HEK293 (cell line): Measurements from ENCODE around the gene ACVRL1.

Source experiments
- ELK4 ChIP-seq: IDR thresholded peaks from 2 replicates; pipeline ENCODE4 v1.6.1; 2011; ENCODE audit warnings: mild to moderate bottlenecking, low read depth, low read length, borderline replicate concordance
- IKZF3 ChIP-seq: fragments of 450-650 bp; IDR thresholded peaks from 2 replicates; pipeline ENCODE4 v1.5.0; 2018; ENCODE audit warnings: missing biosample characterization, mild to moderate bottlenecking, missing genetic modification characterization, moderate library complexity
- KLF10 ChIP-seq: fragments of 450-650 bp; IDR thresholded peaks from 2 replicates; pipeline ENCODE4 v1.5.1; 2018; ENCODE audit warnings: missing biosample characterization, mild to moderate bottlenecking, missing genetic modification characterization
- MZF1 ChIP-seq: fragments of 450-650 bp; formaldehyde crosslinking; IDR thresholded peaks from 2 replicates; pipeline ENCODE4 v1.5.1; 2017; ENCODE audit warnings: missing biosample characterization, missing genetic modification characterization, borderline replicate concordance
- PRDM4 ChIP-seq: fragments of 450-650 bp; formaldehyde crosslinking; IDR thresholded peaks from 2 replicates; pipeline ENCODE4 v1.5.1; 2017; ENCODE audit warnings: missing biosample characterization, missing genetic modification characterization
- REST ChIP-seq: fragments of 450-650 bp; formaldehyde crosslinking; IDR thresholded peaks from 2 replicates; pipeline ENCODE4 v1.5.1; 2016; ENCODE audit warnings: missing biosample characterization, missing genetic modification characterization
- SCRT2 ChIP-seq: fragments of 450-650 bp; formaldehyde crosslinking; IDR thresholded peaks from 2 replicates; pipeline ENCODE4 v1.5.1; 2016; ENCODE audit warnings: missing biosample characterization, missing genetic modification characterization
- ZBTB1 ChIP-seq: fragments of 450-650 bp; formaldehyde crosslinking; IDR thresholded peaks from 2 replicates; pipeline ENCODE4 v1.5.1; 2016; ENCODE audit warnings: missing biosample characterization, missing genetic modification characterization
- ZBTB10 ChIP-seq: fragments of 450-650 bp; formaldehyde crosslinking; IDR thresholded peaks from 2 replicates; pipeline ENCODE4 v1.5.1; 2016; ENCODE audit warnings: missing biosample characterization, missing genetic modification characterization
- ZBTB49 ChIP-seq: fragments of 450-650 bp; formaldehyde crosslinking; IDR thresholded peaks from 2 replicates; pipeline ENCODE4 v1.5.1; 2016; ENCODE audit warnings: missing biosample characterization, missing genetic modification characterization, low read depth
- ZBTB6 ChIP-seq: fragments of 450-650 bp; formaldehyde crosslinking; IDR thresholded peaks from 2 replicates; pipeline ENCODE4 v1.5.1; 2017; ENCODE audit warnings: missing biosample characterization, missing genetic modification characterization
- ZEB2 ChIP-seq: fragments of 450-650 bp; formaldehyde crosslinking; IDR thresholded peaks from 2 replicates; pipeline ENCODE4 v1.5.1; 2016; ENCODE audit warnings: missing biosample characterization, missing genetic modification characterization
- ZNF157 ChIP-seq: fragments of 450-650 bp; formaldehyde crosslinking; IDR thresholded peaks from 2 replicates; pipeline ENCODE4 v1.5.1; 2016; ENCODE audit warnings: missing biosample characterization, missing genetic modification characterization
- ZNF184 ChIP-seq: fragments of 450-650 bp; IDR thresholded peaks from 2 replicates; pipeline ENCODE4 v1.5.1; 2018; ENCODE audit warnings: missing biosample characterization, mild to moderate bottlenecking, missing genetic modification characterization
- ZNF274 ChIP-seq, 2 experiments: fragments of 200-500 bp in 1 of 2; fragments of 450-650 bp in 1 of 2; sonication (Bioruptor generic) in 1 of 2; formaldehyde crosslinking in 1 of 2; IDR thresholded peaks; 2 replicates each; pipeline versions ENCODE4 v1.5.1 to v1.6.1; 2014 to 2016; ENCODE audit warnings: borderline replicate concordance in 1 of 2, inconsistent platforms in 1 of 2, low read length in 1 of 2, missing biosample characterization in 1 of 2, missing genetic modification characterization in 1 of 2
- ZNF350 ChIP-seq: fragments of 450-650 bp; formaldehyde crosslinking; IDR thresholded peaks from 2 replicates; pipeline ENCODE4 v1.5.0; 2017; ENCODE audit warnings: missing biosample characterization, mild to moderate bottlenecking, missing genetic modification characterization
- ZNF362 ChIP-seq: fragments of 450-650 bp; formaldehyde crosslinking; IDR thresholded peaks from 2 replicates; pipeline ENCODE4 v1.5.1; 2016; ENCODE audit warnings: missing biosample characterization, missing genetic modification characterization
- ZNF366 ChIP-seq: fragments of 450-650 bp; formaldehyde crosslinking; conservative IDR thresholded peaks from 2 replicates; pipeline ENCODE4 v1.5.1; 2016; ENCODE audit warnings: missing biosample characterization, missing genetic modification characterization
- ZNF416 ChIP-seq: fragments of 450-650 bp; formaldehyde crosslinking; IDR thresholded peaks from 2 replicates; pipeline ENCODE4 v1.5.1; 2016; ENCODE audit warnings: missing biosample characterization, missing genetic modification characterization
- ZNF626 ChIP-seq: fragments of 450-650 bp; sonication (Bioruptor Pico); formaldehyde crosslinking; IDR thresholded peaks from 2 replicates; pipeline ENCODE4 v1.5.1; 2018; ENCODE audit warnings: missing biosample characterization, missing genetic modification characterization, inconsistent platforms
- ZSCAN23 ChIP-seq: fragments of 450-650 bp; formaldehyde crosslinking; IDR thresholded peaks from 2 replicates; pipeline ENCODE4 v1.5.1; 2016; ENCODE audit warnings: missing biosample characterization, missing genetic modification characterization

ACVRL1 gene

GRCh38 chr12:51951843-51952722 is 44.8 kb downstream of the ACVRL1 start (continued):
- TF ChIP-seq ZNF350 (tag by site-specific recombination) (no peak), ZNF366 (peak; percentile 57), ZBTB49 (no peak), ELK4 (no peak), ZEB2 (tag by site-specific recombination) (no peak), ZNF157 (tag by site-specific recombination) (no peak), ZNF626 (tag by site-specific recombination) (no peak), KLF10 (no peak), ZBTB1 (tag by site-specific recombination) (no peak), ZNF274 (IDR thresholded peaks at IDR 0.05; ENCODE audit: low read length) (no peak), ZNF274 (tag by site-specific recombination; IDR thresholded peaks at IDR 0.05; ENCODE audit: borderline replicate concordance) (no peak), PRDM4 (tag by site-specific recombination) (no peak), ZSCAN23 (no peak), MZF1 (tag by site-specific recombination) (peak; percentile 63), ZNF362 (no peak), ZNF184 (tag by site-specific recombination) (no peak), ZBTB6 (no peak), SCRT2 (no peak), ZBTB10 (tag by site-specific recombination) (peak; percentile 80), ZNF416 (no peak), IKZF3 (tag by site-specific recombination) (peak; percentile 77), REST (no peak)
